ENCODE data around the gene FAM83G. TPM values are rescaled to one million over a fixed set of nuclear protein-coding genes. Genes with fewer than 3 reads are reported as not detected.
"Not testable (repeated sequence)": the region's sequence is repeated elsewhere in the genome, so short reads cannot be mapped to it uniquely, and the experiment has no call there.

Gene FAM83G
- total RNA-seq, 3 donors from 2014 or later, result 1.8 to 11.0 (median 7.2) TPM

DNA sequence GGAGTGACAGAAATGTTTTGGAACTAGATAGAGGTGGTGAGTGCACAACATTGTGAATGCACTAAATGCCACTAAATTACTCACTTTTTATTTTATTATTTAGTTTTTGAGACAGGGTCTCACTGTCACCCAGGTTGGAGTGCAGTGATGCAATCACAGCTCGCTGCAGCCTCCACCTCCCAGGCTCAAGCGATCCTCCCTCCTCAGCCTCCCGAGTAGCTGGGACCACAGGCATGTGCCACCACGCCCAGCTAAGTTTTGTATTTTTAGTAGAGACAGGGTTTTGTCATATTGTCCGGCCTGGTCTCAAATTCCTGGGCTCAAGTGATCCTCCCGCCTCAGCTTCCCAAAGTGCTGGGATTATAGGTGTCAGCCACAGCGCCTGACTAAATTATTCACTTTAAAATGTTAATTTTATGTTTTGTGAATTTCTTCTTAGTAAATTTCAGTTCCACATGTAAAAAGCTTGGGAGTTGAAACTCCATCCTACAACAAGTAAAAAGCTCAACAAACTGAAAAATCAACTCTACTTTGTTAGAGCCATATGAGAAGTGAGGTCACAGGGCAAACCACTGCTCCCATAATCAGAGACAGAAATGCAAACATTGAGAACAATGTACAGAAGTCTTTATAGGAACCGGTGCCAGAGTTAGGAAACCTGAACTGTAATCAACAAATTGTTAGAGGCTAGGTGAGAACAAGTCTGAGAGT is 66.4 kb downstream of the FAM83G start:
- intact Hi-C loops (cut with DNase I; ENCODE audit: low total_unique reads), result no loop called here
- TF ChIP-seq POLR2A (IDR thresholded peaks at IDR 0.05) (no peak), CTCF (IDR thresholded peaks at IDR 0.05) (no peak), POLR2AphosphoS5 (IDR thresholded peaks at IDR 0.05) (no peak)
- Histone ChIP-seq H3K4me3 (no peak overlapping the region), H3K9me3 (no peaks in the 10 kb centered on the region), H3K27ac (no peak overlapping the region), H3K36me3 (no peaks in the 10 kb centered on the region), H3K4me1 (no peaks in the 10 kb centered on the region), H3K27me3 (no peaks in the 10 kb centered on the region)
- DNase-seq (ENCODE audit: low spot score in 2 of 2), result no peak

- Histone ChIP-seq H3K4me1 (no peaks in the 10 kb centered on the region), H3K27me3 (no peaks in the 10 kb centered on the region), H3K4me3 (no peak overlapping the region), H3K27ac (no peak overlapping the region), H3K36me3 (peaks cover 4% of the 10 kb centered on the region), H3K9me3 (no peaks in the 10 kb centered on the region)
- TF ChIP-seq CTCF (IDR thresholded peaks at IDR 0.05), result no peak
- no peak for TF ChIP-seq POLR2AphosphoS5 (IDR thresholded peaks at IDR 0.05)
- TF ChIP-seq POLR2A (IDR thresholded peaks at IDR 0.05), result no peak
- intact Hi-C loops (cut with DNase I; ENCODE audit: low total_unique reads), result no loop called here
- DNase-seq (ENCODE audit: low spot score in 2 of 2), result no peak
These were observed 71.2 kb downstream of the FAM83G start for GRCh38 chr17:18933102-18934058.

DNA sequence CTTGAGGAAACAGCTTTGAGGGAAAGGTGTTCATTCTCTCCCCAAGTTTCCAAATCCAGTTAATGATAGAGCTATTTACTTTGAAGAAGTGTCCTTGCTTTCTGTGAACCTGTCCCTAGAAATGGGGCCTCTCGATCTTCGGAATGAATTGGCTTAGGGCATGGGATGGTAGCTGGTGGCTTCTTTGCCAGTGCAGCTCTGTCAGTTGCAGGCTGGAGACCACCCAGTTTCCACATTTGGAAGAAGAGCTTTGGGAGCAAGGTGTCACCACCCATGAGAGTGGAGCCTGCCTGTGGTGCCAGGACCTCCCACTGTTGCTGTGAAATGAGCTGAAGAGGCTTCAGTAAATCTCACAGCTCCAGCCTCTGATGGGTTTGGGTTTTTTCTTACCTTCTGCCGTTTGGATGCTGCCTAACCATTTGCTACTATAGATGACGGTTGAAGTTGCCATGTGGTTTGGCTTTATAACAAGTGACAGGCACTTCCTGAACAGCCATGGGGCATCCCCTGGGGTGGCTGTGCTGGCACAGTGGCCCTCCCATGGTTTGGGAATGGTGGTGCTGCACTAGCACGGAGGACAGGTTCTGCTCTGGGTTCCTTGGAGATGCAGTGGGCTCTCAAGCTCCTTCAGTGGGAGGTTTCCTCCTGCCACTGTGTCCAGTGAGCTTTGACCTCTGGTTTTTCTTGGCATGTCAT is 72.1 kb downstream of the FAM83G start:
- Histone ChIP-seq H3K27me3 (no peaks in the 10 kb centered on the region), H3K9me3 (no peaks in the 10 kb centered on the region), H3K4me3 (no peak overlapping the region), H3K4me1 (no peaks in the 10 kb centered on the region), H3K27ac (no peak overlapping the region), H3K36me3 (peaks cover 4% of the 10 kb centered on the region)
- TF ChIP-seq POLR2A (IDR thresholded peaks at IDR 0.05), result no peak
- no peak for DNase-seq (ENCODE audit: low spot score in 2 of 2)
- intact Hi-C loops (cut with DNase I; ENCODE audit: low total_unique reads), result no loop called here

- H3K27me3 ChIP-seq, result no peaks in the 10 kb centered on the region
- no peak for DNase-seq (ENCODE audit: low spot score in 2 of 2)
- no peak overlapping the region for H3K4me3 ChIP-seq
- TF ChIP-seq POLR2A (IDR thresholded peaks at IDR 0.05), result no peak
- no peak for TF ChIP-seq CTCF (IDR thresholded peaks at IDR 0.05)
- no peak overlapping the region for H3K27ac ChIP-seq
- intact Hi-C loops (cut with DNase I; ENCODE audit: low total_unique reads), result no loop called here
- no peaks in the 10 kb centered on the region for H3K4me1 ChIP-seq
- no peaks in the 10 kb centered on the region for H3K9me3 ChIP-seq
- peaks cover 4% of the 10 kb centered on the region for H3K36me3 ChIP-seq
These were observed 75.9 kb downstream of the FAM83G start for GRCh38 chr17:18928628-18929125.

DNA sequence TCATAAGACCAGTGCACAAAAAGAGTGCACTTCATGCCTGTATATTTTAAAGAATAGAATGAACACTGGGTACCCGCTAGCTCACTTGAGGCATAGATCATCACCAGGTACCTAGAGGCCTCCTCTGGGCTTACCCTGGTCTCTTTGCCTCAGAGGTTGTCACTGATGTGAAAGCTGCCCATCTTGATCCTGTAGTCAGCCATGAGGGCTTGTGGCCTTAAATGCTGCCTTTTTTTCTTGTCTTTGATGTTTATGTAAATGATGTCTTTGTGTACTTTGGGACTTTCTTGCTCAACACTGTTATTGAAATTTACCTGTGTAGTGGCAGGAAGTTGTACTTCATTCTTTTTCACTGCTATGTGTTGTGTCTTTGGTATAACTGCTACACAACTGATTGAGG is 79.4 kb downstream of the FAM83G start:
- Histone ChIP-seq H3K4me3 (no peak overlapping the region), H3K27me3 (no peaks in the 10 kb centered on the region), H3K36me3 (peaks cover 4% of the 10 kb centered on the region), H3K27ac (no peak overlapping the region), H3K9me3 (no peaks in the 10 kb centered on the region), H3K4me1 (no peaks in the 10 kb centered on the region)
- DNase-seq (ENCODE audit: low spot score in 2 of 2), result no peak
- intact Hi-C loops (cut with DNase I; ENCODE audit: low total_unique reads), result no loop called here
- TF ChIP-seq POLR2A (IDR thresholded peaks at IDR 0.05) (no peak), POLR2AphosphoS5 (IDR thresholded peaks at IDR 0.05) (no peak), CTCF (IDR thresholded peaks at IDR 0.05) (no peak)

DNA sequence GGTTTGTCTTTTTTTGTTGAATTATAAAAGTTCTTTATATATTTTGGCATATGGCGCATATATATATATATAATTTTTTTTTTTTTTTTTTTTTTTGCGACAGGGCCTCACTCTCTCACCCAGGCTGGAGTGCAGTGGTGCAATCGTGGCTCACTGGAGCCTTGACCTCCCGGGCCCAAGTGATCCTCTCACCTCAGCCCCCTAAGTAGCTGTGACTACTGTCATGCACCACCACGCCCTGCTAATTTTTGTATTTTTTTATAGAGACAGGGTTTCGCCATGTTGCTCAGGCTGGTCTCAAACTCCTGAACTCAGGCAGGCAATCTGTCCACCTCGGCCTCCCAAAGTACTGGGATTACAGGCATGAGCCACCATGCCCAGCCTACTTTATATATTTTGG is 82.0 kb downstream of the FAM83G start:
- H3K9me3 ChIP-seq; intact Hi-C loops (cut with DNase I; ENCODE audit: low total_unique reads); H3K27ac ChIP-seq; DNase-seq (ENCODE audit: low spot score in 2 of 2); H3K4me1 ChIP-seq; H3K27me3 ChIP-seq; H3K4me3 ChIP-seq; H3K36me3 ChIP-seq: not testable (repeated sequence)
